ENCODE measurements around the gene UGT1A7.
"Not testable (repeated sequence)": the region's sequence is repeated elsewhere in the genome, so short reads cannot be mapped to it uniquely, and the experiment has no call there.

Gene UGT1A7

GRCh38 chr2:233714121-233714520, 32.4 kb downstream of the UGT1A7 start:
- DNase-seq = no peak

DNA sequence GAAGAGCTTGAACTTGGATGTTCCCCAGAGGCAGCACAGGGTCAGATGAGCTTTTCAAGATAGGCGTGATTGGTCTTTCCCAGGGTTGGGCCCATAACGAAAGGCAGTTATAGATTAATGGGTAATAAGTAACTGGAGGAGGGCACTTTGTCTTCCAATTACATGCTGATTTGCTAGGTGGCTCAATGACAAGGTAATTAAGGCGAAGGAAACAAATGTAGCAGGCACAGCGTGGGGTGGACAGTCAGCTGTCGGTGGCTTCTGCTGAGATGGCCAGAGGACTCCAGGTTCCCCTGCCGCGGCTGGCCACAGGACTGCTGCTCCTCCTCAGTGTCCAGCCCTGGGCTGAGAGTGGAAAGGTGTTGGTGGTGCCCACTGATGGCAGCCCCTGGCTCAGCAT, 36.9 kb downstream of the UGT1A7 start, which contains the start of gene UGT1A4:
Gene UGT1A4 (plus strand): TSS at position 185 of the 400 bp plus-strand sequence. CDS start 85 bp downstream, at position 270.
- DNase-seq = no peak

DNA sequence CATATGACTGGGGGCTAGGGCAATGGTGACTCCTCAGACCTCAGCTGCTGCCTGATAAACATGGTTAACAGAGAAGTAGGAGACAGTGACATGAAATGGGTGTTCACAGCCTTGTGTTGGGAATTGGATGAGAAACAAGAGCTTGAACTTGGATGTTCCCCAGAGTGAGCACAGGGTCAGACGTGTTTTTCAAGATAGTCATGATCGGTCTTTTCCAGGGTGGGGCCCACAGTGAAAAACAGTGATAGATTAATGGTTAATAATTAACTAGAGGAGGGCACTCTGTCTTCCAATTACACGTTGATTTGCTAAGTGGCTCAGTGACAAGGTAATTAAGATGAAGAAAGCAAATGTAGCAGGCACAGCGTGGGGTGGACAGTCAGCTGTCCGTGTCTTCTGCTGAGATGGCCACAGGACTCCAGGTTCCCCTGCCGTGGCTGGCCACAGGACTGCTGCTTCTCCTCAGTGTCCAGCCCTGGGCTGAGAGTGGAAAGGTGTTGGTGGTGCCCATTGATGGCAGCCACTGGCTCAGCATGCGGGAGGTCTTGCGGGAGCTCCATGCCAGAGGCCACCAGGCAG, 47.1 kb downstream of the UGT1A7 start, which contains the start of gene UGT1A3:
Gene UGT1A3 (plus strand): TSS at position 320 of the 579 bp plus-strand sequence. CDS start 85 bp downstream, at position 405.
- no peak for DNase-seq

GRCh38 chr2:233736868-233737653, 55.4 kb downstream of the UGT1A7 start:
- not testable (repeated sequence) for DNase-seq

DNA sequence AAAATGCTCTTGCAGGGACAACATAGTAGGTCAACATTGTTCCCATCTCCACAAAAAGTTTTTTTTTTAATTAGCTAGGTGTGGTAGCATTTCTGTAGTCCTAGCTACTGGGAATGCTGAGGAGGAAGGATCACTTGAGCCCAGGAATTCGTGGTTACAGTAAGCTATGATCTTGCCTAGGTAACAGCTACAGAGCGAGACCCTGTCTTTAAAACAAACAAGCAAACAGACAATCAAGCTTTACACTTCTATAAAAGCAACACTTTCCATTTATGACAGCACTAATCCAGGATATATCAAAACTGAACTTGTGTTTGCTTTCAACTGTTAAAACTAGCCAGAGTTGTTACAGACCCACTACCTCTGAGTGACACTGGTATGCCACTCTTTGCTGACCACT, 59.2 kb downstream of the UGT1A7 start:
- no peak for DNase-seq

DNA sequence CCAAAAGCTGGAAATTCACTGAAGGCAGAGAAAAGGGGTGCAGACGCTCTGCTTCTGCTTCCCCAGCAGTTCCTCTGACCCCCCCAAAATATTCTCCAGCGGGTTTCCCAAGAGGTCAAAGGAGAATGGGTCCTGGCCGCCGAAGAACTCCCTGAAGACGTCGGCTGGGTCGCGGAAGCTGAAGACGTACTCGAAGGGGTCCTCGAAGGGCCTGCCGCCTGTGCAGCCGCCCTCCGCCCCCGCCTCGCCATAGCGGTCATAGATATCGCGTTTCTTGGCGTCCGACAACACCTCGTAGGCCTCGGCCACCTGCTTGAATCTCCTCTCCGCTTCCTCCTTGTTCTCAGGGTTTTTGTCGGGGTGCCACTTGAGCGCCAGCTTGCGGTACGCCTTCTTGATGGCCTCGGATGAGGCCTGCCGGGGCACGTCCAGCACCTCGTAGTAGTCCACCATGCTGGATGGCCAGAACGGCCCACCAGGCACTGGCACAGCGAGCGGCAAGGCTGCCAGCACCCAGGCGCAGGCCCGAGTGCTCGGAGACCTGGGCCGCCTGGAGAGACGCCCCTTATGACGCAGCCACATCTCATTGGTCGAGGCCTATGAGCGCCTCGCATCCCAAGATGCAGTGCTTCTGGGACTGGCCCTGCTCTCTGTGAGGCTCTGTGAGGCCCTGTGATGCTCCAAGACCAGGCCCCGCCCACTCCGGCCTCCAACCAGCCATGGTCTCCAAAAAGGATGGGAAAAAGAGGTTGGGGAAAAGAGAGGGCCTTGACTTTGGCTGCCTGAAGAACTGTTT, 62.0 kb downstream of the UGT1A7 start:
- DNase-seq = no peak

DNA sequence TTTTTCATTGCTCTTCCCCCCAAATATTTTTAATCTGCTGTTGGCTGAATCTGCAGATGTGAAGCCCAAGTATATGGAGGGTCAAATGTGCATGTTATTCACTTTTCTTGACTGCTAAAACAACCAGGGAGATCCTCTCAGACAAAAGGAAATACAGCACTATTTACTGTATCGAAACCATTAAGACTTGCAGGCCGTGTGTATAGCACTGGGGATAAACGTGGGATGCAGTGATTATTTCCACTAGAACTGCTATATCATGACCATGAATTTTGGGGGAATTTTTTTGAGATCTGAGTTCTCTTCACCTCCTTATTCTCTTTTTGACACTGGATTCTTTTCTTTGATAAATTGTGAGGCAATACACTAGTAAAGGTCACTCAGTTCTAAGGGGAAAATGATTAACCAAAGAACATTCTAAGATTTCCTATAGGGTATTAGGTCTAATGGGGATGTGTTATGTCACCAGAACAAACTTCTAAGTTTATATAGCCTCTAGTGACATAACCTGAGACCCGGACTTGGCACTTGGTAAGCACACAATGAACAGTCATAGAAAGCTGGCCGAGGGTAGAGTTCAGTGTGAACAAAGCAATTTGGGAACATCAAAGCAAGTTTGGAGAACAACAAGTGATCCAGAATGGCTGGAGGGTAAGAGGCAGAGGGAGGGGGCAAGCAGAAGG, 63.5 kb downstream of the UGT1A7 start:
- no peak for DNase-seq

- DNase-seq = not testable (repeated sequence)
Observed at GRCh38 chr2:233745838-233746237, 64.1 kb downstream of the UGT1A7 start.

DNA sequence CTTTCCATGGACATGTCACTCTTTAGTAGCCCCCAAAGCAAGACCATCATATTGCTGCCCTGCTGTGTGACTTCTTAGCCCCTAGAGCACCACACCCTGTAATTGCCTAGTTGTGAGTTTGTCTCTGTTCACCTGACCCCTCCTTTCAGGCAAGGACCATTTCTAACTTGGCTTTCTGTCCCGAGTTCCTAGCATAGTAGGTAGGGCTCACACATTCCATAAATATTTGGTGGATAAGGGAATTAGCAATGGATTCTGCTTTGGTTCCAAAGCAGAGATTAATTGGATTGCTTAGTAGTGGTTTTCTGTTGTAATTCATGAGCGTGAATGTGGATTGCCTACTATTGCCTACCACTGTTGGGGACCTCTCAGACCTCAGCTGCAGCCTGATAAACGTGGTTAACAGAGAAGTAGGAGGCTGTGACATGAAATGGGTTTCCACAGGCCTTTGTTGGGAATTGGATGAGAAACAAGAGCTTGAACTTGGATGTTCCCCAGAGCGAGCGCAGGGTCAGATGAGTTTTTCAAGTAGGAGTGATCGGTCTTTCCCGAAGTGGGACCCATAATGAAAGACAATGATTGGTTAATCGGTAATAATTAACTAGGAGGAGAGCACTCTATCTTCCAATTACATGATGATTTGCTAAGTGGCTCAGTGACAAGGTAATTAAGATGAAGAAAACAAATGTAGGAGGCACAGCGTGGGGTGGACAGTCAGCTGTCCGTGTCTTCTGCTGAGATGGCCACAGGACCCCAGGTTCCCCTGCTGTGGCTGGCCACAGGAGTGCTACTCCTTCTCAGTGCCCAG, 65.0 kb downstream of the UGT1A7 start:
- no peak for DNase-seq

DNA sequence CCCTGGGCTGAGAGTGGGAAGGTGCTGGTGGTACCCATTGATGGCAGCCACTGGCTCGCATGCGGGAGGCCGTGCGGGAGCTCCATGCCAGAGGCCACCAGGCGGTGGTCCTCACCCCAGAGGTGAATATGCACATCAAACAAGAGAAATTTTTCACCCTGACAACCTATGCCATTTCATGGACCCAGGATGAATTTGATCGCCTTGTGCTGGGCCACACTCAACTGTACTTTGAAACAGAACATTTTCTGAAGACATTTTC, 65.5 kb downstream of the UGT1A7 start:
- DNase-seq = no peak

- DNase-seq = not testable (repeated sequence)
Observed at GRCh38 chr2:233750689-233751088, 69.0 kb downstream of the UGT1A7 start.

DNA sequence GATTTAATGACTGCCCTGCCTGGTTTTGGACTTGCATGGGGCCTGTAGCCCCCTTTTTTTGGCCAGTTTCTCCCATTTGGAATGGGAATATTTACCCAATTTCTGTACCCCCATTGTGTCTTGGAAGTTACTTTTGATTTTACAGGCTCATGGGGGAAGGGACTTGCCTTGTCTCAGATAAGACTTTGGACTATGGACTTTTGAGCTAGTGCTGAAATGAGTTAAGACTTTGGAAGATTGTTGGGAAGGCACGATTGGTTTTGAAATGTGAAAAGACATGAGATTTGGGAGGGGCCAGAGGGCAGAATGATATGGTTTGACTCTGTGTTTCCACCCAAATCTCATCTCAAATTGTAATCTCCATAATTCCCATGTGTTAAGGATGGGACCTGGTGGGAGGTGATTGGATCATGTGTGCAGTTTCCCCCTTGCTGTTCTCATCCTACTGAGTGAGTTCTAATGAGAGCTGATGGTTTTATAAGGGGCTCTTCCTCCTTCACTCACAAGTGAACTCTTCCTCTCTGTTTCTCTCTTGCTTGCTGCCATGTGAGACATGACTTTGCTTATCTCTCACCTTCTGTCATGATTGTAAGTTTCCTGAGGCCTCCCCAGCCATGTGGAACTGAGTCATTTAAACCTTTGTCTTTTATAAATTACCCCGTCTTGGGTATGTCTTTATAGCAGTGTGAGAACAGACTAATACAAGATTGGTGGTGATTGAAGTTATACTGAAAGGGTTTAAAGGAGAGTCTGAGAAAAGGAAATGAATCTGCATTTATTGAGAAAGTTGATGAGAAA, 69.7 kb downstream of the UGT1A7 start:
- DNase-seq = not testable (repeated sequence)

DNA sequence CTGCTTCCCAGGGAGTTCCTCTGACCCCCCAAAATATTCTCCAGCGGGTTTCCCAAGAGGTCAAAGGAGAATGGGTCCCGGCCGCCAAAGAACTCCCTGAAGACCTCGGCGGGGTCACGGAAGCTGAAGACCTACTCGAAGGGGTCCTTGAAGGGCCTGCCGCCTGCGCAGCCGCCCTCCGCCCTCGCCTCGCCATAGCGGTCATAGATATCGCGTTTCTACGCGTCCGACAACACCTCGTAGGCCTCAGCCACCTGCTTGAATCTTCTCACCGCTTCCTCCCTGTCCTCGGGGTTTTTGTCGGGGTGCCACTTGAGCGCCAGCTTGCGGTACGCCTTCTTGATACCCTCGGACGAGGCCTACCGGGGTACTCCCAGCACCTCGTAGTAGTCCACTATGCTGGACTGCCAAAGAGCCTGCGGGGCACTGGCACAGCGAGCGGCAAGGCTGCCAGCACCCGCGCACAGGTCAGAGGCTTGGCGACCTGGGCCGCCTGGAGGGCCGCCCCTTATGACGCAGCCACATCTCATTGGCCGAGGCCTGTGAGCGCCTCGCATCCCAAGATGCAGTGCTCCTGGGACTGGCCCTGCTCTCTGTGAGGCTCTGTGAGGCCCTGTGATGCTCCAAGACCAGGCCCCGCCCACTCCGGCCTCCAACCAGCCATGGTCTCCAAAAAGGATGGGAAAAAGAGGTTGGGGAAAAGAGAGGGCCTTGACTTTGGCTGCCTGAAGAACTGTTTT, 73.3 kb downstream of the UGT1A7 start:
- DNase-seq = no peak

DNA sequence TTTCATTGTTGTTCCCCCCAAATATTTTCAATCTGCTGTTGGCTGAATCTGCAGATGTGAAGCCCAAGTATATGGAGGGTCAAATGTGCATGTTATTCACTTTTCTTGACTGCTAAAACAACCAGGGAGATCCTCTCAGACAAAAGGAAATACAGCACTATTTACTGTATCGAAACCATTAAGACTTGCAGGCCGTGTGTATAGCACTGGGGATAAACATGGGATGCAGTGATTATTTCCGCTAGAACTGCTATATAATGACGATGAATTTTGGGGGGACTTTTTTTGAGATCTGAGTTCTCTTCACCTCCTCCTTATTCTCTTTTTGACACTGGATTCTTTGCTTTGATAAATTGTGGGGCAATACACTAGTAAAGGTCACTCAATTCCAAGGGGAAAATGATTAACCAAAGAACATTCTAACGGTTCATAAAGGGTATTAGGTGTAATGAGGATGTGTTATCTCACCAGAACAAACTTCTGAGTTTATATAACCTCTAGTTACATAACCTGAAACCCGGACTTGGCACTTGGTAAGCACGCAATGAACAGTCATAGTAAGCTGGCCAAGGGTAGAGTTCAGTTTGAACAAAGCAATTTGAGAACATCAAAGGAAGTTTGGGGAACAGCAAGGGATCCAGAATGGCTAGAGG, 74.9 kb downstream of the UGT1A7 start:
- no peak for DNase-seq

DNA sequence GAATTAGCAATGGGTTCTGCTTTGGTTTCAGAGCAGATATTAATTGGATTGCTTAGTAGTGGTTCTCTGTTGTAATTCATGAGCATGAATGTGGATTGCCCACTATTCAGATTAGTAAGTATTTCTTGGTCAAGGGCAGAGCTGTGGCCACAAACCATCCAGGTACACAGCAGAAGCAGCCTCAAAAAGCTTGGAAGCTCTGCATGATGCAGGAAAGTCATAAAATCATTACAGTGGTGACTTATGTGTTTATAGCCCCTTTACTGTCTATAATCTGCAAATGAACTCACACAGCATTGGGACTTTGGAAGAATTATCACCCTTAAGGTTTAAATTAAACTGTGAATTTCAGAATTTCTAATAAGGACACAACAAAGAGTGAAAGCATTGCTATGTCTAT, 76.4 kb downstream of the UGT1A7 start:
- DNase-seq = no peak

DNA sequence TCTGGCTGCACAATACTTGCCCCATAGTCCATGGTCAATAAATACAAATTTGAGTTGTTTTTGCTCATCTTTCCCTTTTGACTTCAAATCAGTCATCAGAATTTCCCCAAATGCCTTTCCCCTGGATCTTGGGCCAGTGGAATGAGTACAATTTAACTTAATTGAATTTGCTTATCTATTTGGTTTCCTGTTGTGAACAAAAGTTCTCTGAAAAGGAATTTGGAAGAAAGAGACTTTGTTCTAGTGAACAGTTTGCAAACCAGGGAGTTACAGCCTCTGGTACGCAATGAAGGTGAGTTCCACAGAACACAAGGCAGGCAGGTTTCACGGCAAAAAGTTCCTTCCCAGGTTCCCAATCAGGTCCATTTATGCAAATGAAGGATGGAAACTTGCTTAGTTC, 77.1 kb downstream of the UGT1A7 start:
- DNase-seq = no peak

DNA sequence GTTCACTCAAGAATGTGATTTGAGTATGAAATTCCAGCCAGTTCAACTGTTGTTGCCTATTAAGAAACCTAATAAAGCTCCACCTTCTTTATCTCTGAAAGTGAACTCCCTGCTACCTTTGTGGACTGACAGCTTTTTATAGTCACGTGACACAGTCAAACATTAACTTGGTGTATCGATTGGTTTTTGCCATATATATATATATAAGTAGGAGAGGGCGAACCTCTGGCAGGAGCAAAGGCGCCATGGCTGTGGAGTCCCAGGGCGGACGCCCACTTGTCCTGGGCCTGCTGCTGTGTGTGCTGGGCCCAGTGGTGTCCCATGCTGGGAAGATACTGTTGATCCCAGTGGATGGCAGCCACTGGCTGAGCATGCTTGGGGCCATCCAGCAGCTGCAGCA, 78.3 kb downstream of the UGT1A7 start, which contains the start of gene UGT1A1:
Gene UGT1A1 (plus strand): TSS at position 228 of the 400 bp plus-strand sequence. CDS start 18 bp downstream, at position 246.
- DNase-seq = no peak

DNA sequence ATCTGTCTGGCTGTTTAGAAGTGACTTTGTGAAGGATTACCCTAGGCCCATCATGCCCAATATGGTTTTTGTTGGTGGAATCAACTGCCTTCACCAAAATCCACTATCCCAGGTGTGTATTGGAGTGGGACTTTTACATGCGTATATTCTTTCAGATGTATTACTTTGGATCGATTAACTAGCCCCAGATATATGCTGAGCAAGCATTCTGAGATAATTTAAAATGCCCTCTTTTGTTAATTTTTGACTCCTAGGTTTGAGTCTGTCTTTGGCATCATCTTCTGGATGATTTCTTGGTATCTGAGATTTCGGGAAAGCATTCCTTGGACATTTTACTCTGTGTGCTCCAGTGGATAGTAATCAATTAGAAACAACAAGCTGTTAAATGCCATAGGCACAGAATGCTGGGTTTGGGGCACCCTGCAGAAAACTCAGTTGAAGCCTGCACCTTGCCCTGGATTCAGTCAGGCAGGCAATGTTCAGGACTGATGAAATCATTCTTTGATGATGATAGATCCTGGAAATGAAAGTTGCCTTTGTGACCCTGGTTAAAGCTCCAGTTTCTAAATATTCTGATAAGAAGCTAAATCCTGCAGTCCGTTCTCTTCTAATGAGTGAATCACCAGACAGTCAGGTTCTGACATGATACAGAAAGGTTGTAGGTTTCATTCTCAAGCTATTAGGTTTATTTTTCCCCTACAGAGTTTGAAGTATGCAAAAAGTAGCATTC, 79.5 kb downstream of the UGT1A7 start:
- DNase-seq = no peak

DNA sequence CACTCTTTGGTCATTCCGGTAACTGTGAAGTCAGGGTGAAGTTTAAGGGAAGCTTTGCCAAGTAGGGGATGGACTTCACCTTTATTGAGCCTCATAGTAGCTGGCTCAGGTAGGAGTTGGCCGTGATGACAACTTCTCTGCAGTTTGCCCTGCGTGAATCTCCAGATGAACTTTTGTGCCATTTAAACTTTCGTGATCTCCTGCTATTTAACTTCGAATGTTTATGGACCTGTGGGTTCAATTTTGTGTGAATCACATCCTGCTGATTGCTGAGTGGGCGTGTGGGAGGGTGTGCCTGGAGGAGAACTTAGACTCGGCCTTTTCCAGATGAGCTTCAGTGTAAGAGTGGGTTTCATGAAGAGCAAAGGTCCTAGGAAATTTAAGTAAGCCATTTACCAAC, 82.6 kb downstream of the UGT1A7 start:
- DNase-seq = no peak

All from central memory CD4-positive, alpha-beta T cell (primary cell).